GM12801 (cell line): Measurements from ENCODE around the gene KCNQ1OT1.

ENCODE experiments used
- TF ChIP-seq, protein P1 (sequence below): IDR thresholded peaks from one replicate; pipeline ENCODE4 v1.5.1; 2011; ENCODE audit warnings: control low read depth; ENCODE audit not compliant: insufficient read length; ENCODE audit errors: extremely low read depth

Gene KCNQ1OT1

GRCh38 chr11:2734181-2735052 is 34.6 kb upstream of the KCNQ1OT1 start:
- TF ChIP-seq, protein P1, sequence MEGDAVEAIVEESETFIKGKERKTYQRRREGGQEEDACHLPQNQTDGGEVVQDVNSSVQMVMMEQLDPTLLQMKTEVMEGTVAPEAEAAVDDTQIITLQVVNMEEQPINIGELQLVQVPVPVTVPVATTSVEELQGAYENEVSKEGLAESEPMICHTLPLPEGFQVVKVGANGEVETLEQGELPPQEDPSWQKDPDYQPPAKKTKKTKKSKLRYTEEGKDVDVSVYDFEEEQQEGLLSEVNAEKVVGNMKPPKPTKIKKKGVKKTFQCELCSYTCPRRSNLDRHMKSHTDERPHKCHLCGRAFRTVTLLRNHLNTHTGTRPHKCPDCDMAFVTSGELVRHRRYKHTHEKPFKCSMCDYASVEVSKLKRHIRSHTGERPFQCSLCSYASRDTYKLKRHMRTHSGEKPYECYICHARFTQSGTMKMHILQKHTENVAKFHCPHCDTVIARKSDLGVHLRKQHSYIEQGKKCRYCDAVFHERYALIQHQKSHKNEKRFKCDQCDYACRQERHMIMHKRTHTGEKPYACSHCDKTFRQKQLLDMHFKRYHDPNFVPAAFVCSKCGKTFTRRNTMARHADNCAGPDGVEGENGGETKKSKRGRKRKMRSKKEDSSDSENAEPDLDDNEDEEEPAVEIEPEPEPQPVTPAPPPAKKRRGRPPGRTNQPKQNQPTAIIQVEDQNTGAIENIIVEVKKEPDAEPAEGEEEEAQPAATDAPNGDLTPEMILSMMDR: no peak

GRCh38 chr11:2732940-2733628 is 33.3 kb upstream of the KCNQ1OT1 start:
- TF ChIP-seq, protein P1: no peak

- TF ChIP-seq, protein P1: no peak
Observed at GRCh38 chr11:2732261-2732939, 32.6 kb upstream of the KCNQ1OT1 start.

- TF ChIP-seq, protein P1: no peak
Observed at GRCh38 chr11:2731130-2732125, 31.6 kb upstream of the KCNQ1OT1 start.

GRCh38 chr11:2730272-2731129 is 30.7 kb upstream of the KCNQ1OT1 start:
- TF ChIP-seq, protein P1: no peak

DNA sequence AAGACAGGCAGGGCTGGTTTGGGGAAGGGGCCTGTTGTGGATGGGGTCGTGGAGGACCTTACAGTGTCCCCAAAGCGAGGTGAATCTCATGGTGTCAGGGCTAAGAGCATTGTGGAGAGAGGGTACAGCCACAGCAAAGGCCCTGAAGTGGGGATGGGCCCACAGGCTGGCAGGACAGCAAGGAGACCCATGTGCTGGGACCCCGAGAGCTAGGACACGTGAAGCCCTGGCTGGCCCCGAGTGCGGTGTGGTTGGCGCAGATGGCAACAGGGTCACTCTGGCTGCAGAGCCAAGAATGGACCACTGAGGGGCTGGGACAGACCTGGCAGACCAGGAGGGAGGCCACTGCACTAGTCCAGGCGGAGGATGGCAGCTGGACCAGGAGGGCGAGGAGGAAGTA is 30.0 kb upstream of the KCNQ1OT1 start:
- TF ChIP-seq, protein P1: no peak
